Left cardiac atrium (tissue), 4 donors: ENCODE measurements around the gene RAB6B. TPM values are rescaled to one million over a fixed set of nuclear protein-coding genes. Genes with fewer than 3 reads are reported as not detected.
A peak's percentile ranks its signal among the peaks of the same experiment; 100 is the strongest.

Experiments used
- ATAC-seq, 2 donors: fragments of 200-7000 bp; cut with Tn5 transposase; one replicate each; pipeline ENCODE4 v1.9.1; 2020; ENCODE audit warnings: mild to moderate bottlenecking in 2 of 2, moderate library complexity in 2 of 2
- DNase-seq: peaks from one replicate; pipeline ENCODE4 v3.0.0-alpha.2; 2020
- intact Hi-C, 2 donors: fragments of 100-400 bp; cut with DNase I; formaldehyde crosslinking; loops; one replicate each; pipeline versions ENCODE4 v1.14.1 to v1.15.1; 2022 to 2023
- total RNA-seq, 2 donors: library from RNA; stranded (reverse); fragmentation: NEBNext Ultra II Directional; extraction: Animal tissue kit (Norgen Biotek cat#: 25700); gene quantifications; one replicate each; pipeline ENCODE4 v1.2.1, GENCODE V29; 2021
- donor health status: DM: no; HTN: yes; CAD: no.
- donor health status: DM: no; HTN: yes; CAD: no; lungs with severe emphysema.
- donor health status: DM: yes; HTN: yes; CAD: no.
- donor health status: Dilated cardiomyopathy.

The RAB6B gene
- total RNA-seq, 2 donors from 2014 or later, result 41.4 to 41.6 TPM

- no peak for DNase-seq
- ATAC-seq, result no peak
Measured at GRCh38 chr3:133886031-133886722, 9.5 kb downstream of the RAB6B start.

GRCh38 chr3:133884887-133885711, 10.6 kb downstream of the RAB6B start:
- ATAC-seq, result no peak
- intact Hi-C loops, result no loop called here
- no peak for DNase-seq

More at GRCh38 chr3:133886031-133886722, 9.5 kb downstream of the RAB6B start:
- intact Hi-C loops, result no loop called here

- intact Hi-C loops, result no loop called here
- no peak for DNase-seq
- no peak for ATAC-seq
Measured at GRCh38 chr3:133884054-133884886, 11.4 kb downstream of the RAB6B start.

GRCh38 chr3:133883641-133884040, 12.0 kb downstream of the RAB6B start:
- no peak for DNase-seq
- intact Hi-C loops, result no loop called here
- peak; percentile 13 to 33 for ATAC-seq

GRCh38 chr3:133882986-133883586, 12.6 kb downstream of the RAB6B start:
- intact Hi-C loops, result no loop called here
- ATAC-seq (peak in 1 of 2 donors; percentile 25), DNase-seq (no peak)

- DNase-seq (no peak), ATAC-seq (no peak)
- intact Hi-C loops, result no loop called here
Measured at GRCh38 chr3:133881939-133882825, 13.5 kb downstream of the RAB6B start.

- ATAC-seq (no peak), DNase-seq (no peak)
- intact Hi-C loops, result no loop called here
Measured at GRCh38 chr3:133881492-133881891, 14.2 kb downstream of the RAB6B start.

GRCh38 chr3:133880886-133881455, 14.7 kb downstream of the RAB6B start:
- ATAC-seq, result no peak
- intact Hi-C loops, result no loop called here
- DNase-seq, result no peak

GRCh38 chr3:133880287-133880686, 15.4 kb downstream of the RAB6B start:
- no peak for ATAC-seq
- DNase-seq, result no peak
- intact Hi-C loops, result no loop called here

GRCh38 chr3:133878518-133878917, 17.2 kb downstream of the RAB6B start:
- intact Hi-C loops, result no loop called here
- ATAC-seq (no peak), DNase-seq (no peak)

- DNase-seq (no peak), ATAC-seq (no peak)
- intact Hi-C loops, result no loop called here
Measured at GRCh38 chr3:133877221-133877620, 18.5 kb downstream of the RAB6B start.

- intact Hi-C loops, result no loop called here
- no peak for ATAC-seq
- DNase-seq, result no peak
Measured at GRCh38 chr3:133874761-133875438, 20.8 kb downstream of the RAB6B start.

- intact Hi-C loops, result no loop called here
- no peak for ATAC-seq
- DNase-seq, result no peak
Measured at GRCh38 chr3:133874344-133874743, 21.3 kb downstream of the RAB6B start.

GRCh38 chr3:133872781-133873180, 22.9 kb downstream of the RAB6B start:
- no peak for ATAC-seq
- intact Hi-C loops, result no loop called here
- DNase-seq, result no peak

- intact Hi-C loops, result no loop called here
- ATAC-seq (no peak), DNase-seq (no peak)
Measured at GRCh38 chr3:133872161-133872560, 23.5 kb downstream of the RAB6B start.

GRCh38 chr3:133871368-133872090, 24.2 kb downstream of the RAB6B start:
- DNase-seq (no peak), ATAC-seq (no peak)
- intact Hi-C loops, result no loop called here

GRCh38 chr3:133870822-133871221, 24.9 kb downstream of the RAB6B start:
- ATAC-seq (no peak), DNase-seq (no peak)
- intact Hi-C loops, result no loop called here
